ENCODE results near the gene CRYBA2.

Gene CRYBA2

GRCh38 chr2:218981390-218981880, 11.8 kb downstream of the CRYBA2 start:
- peak; percentile 49 for DNase-seq

GRCh38 chr2:218980735-218981389, 12.4 kb downstream of the CRYBA2 start:
- peak; percentile 57 for DNase-seq

GRCh38 chr2:218979846-218980734, 13.1 kb downstream of the CRYBA2 start:
- DNase-seq, result peak; percentile 83

GRCh38 chr2:218975060-218975777, 18.0 kb downstream of the CRYBA2 start:
- DNase-seq, result no peak

- DNase-seq, result no peak
Observed at GRCh38 chr2:218970894-218971293, 22.3 kb downstream of the CRYBA2 start.

GRCh38 chr2:218964041-218964771, 29.0 kb downstream of the CRYBA2 start:
- peak; percentile 26 for DNase-seq

- no peak for DNase-seq
Observed at GRCh38 chr2:218963601-218964000, 29.6 kb downstream of the CRYBA2 start.

GRCh38 chr2:218962859-218963492, 30.2 kb downstream of the CRYBA2 start:
- DNase-seq, result peak; percentile 93

GRCh38 chr2:218961651-218962570, 31.3 kb downstream of the CRYBA2 start:
- DNase-seq, result peak; percentile 64

- peak; percentile 44 for DNase-seq
Observed at GRCh38 chr2:218961229-218961628, 32.0 kb downstream of the CRYBA2 start.

- peak; percentile 14 for DNase-seq
Observed at GRCh38 chr2:218960309-218961165, 32.7 kb downstream of the CRYBA2 start.

- no peak for DNase-seq
Observed at GRCh38 chr2:218959761-218960308, 33.4 kb downstream of the CRYBA2 start.

- peak; percentile 85 for DNase-seq
Observed at GRCh38 chr2:218959141-218959731, 34.0 kb downstream of the CRYBA2 start, which contains the start of gene CDK5R2. Gene CDK5R2 (plus strand): TSS chr2:218959666. CDS start chr2:218959821, 155 bp downstream.

- DNase-seq, result no peak
Observed at GRCh38 chr2:218958276-218958675, 34.9 kb downstream of the CRYBA2 start.

GRCh38 chr2:218957671-218958070, 35.6 kb downstream of the CRYBA2 start:
- DNase-seq, result no peak

GRCh38 chr2:218956039-218956438, 37.2 kb downstream of the CRYBA2 start:
- no peak for DNase-seq

GRCh38 chr2:218954541-218955300, 38.5 kb downstream of the CRYBA2 start:
- DNase-seq, result no peak

- DNase-seq, result no peak
Observed at GRCh38 chr2:218953366-218953954, 39.8 kb downstream of the CRYBA2 start.

Data from DMS79 (cell line).